Smooth muscle cell (in vitro differentiated cells): ENCODE data around the gene C12orf57. TPM values are rescaled to one million over a fixed set of nuclear protein-coding genes. Genes with fewer than 3 reads are reported as not detected.

ENCODE experiments used
- DNase-seq: peaks from one replicate; lab custom pipeline; 2025; ENCODE audit not compliant: unreplicated experiment; lab: John Stamatoyannopoulos, UW
- H2AFZ ChIP-seq: fragments of 200-600 bp; sonication (generic); 2 replicates; pipeline ENCODE4 v1.6.0; 2016; ENCODE audit warnings: antibody characterized with exemption, low read depth, mild to moderate bottlenecking
- H3F3A ChIP-seq: fragments of 200-600 bp; sonication (generic); 2 replicates; pipeline ENCODE4 v1.6.0; 2017; ENCODE audit warnings: antibody characterized with exemption, low read depth
- H3K27ac ChIP-seq: fragments of 200-600 bp; sonication (generic); 2 replicates; pipeline ENCODE4 v1.5.1; 2016; ENCODE audit warnings: low read depth, mild to moderate bottlenecking
- H3K27me3 ChIP-seq: fragments of 200-600 bp; sonication (generic); 2 replicates; pipeline ENCODE4 v1.6.1; 2016; ENCODE audit warnings: low read depth, mild to moderate bottlenecking
- H3K36me3 ChIP-seq: fragments of 200-600 bp; sonication (generic); 2 replicates; pipeline ENCODE4 v1.5.1; 2016; ENCODE audit warnings: low read depth
- H3K4me1 ChIP-seq: fragments of 200-600 bp; sonication (generic); 2 replicates; pipeline ENCODE4 v1.5.1; 2016; ENCODE audit warnings: low read depth
- H3K4me2 ChIP-seq: fragments of 200-600 bp; sonication (generic); 2 replicates; pipeline ENCODE4 v1.6.0; 2016; ENCODE audit warnings: mild to moderate bottlenecking
- H3K4me3 ChIP-seq: fragments of 200-600 bp; sonication (generic); 2 replicates; pipeline ENCODE4 v1.5.1; 2016; ENCODE audit warnings: mild to moderate bottlenecking
- H3K79me2 ChIP-seq: fragments of 200-600 bp; sonication (generic); 2 replicates; pipeline ENCODE4 v1.6.0; 2016; ENCODE audit warnings: low read depth, mild to moderate bottlenecking
- H3K9ac ChIP-seq: fragments of 200-600 bp; sonication (generic); 2 replicates; pipeline ENCODE4 v1.6.0; 2016; ENCODE audit warnings: low read depth
- H3K9me3 ChIP-seq: fragments of 200-600 bp; sonication (generic); replicated peaks from 2 replicates; pipeline ENCODE4 v1.5.1; 2016; ENCODE audit warnings: low read depth
- H4K20me1 ChIP-seq: fragments of 200-600 bp; sonication (generic); 2 replicates; pipeline ENCODE4 v1.6.0; 2016; ENCODE audit warnings: low read depth
- WGBS: methylation state at CpG from one replicate; pipeline ENCODE4 v1.1.7; 2016; ENCODE audit warnings: low lambda C conversion rate; 5-methylcytosine and 5-hydroxymethylcytosine counted together
- polyA plus RNA-seq: library from polyadenylated mRNA; unstranded; fragments of >200 nt; fragmentation: Nextera tagmentation; extraction: Ambion mirVana; gene quantifications from 2 replicates; pipeline ENCODE4 v1.2.1, GENCODE V29; 2016
- total RNA-seq: library from RNA; depleted of rRNA; stranded (reverse); fragments of >200 nt; gene quantifications from 2 replicates; pipeline ENCODE4 v1.2.3, GENCODE V29; 2014
- TF ChIP-seq, protein P1 (sequence below): fragments of 200-600 bp; sonication (generic); IDR thresholded peaks from 2 replicates; pipeline ENCODE4 v1.5.1; 2017; ENCODE audit warnings: borderline replicate concordance, mild to moderate bottlenecking, antibody characterized with exemption; ENCODE audit not compliant: insufficient read depth, poor library complexity, severe bottlenecking

The C12orf57 gene
- total and polyA plus RNA-seq, 2 experiments from 2014 or later = 397 to 494 TPM

DNA sequence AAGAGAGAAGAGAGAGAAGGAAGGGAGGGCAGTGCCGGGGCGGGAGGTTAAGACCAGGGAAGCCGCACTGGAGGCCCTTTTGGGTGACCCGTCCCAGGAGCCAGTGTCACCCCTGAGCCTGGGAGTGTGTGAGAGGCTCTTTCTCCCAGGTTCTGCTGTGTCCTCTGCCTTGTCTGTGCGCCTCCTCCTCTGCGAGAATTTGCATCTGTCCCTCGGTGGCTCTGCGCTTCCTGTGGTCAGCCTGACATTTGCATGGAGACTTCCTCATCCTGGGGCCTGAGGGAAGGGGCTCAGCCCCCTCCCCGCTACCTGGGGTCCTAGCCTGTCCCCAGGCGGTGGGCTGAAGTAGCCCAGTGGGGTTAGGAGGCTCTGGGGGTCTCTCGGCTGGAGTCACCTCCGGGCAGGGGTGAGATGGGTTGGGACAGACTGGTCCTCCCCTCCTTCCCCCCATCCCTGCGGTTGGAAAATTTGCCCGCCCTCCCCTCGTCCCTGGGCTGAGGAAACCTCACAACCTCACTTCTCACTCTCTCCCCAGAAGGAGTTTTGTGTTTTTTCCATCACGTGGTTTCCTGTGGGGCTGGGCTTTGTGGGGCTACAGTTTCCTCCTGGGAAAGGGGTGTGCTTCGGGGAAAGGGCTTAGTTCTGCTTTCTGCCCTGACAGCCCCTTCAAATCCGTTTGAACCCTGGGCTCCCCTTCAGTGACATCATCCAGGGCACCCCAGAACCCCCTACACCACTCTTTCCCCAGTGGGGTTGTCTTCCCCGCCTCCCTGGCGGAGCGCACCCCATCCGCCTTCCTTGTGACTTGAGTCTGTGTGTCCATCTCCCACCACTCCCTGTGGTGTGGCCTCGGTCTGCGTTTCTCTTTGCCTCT is 9.9 kb downstream of the C12orf57 start:
- no peak overlapping the region for H3K4me3 ChIP-seq
- H3F3A ChIP-seq = no peaks in the 10 kb centered on the region
- DNase-seq = no peak
- no peaks in the 10 kb centered on the region for H4K20me1 ChIP-seq
- no peak overlapping the region for H2AFZ ChIP-seq
- no peaks in the 10 kb centered on the region for H3K36me3 ChIP-seq
- no peaks in the 10 kb centered on the region for H3K9me3 ChIP-seq
- H3K27me3 ChIP-seq = no peaks in the 10 kb centered on the region
- no peak overlapping the region for H3K27ac ChIP-seq
- WGBS = 65% methylated on average over 22 of the region's 24 CpGs
- no peaks in the 10 kb centered on the region for H3K4me1 ChIP-seq
- TF ChIP-seq, protein P1, sequence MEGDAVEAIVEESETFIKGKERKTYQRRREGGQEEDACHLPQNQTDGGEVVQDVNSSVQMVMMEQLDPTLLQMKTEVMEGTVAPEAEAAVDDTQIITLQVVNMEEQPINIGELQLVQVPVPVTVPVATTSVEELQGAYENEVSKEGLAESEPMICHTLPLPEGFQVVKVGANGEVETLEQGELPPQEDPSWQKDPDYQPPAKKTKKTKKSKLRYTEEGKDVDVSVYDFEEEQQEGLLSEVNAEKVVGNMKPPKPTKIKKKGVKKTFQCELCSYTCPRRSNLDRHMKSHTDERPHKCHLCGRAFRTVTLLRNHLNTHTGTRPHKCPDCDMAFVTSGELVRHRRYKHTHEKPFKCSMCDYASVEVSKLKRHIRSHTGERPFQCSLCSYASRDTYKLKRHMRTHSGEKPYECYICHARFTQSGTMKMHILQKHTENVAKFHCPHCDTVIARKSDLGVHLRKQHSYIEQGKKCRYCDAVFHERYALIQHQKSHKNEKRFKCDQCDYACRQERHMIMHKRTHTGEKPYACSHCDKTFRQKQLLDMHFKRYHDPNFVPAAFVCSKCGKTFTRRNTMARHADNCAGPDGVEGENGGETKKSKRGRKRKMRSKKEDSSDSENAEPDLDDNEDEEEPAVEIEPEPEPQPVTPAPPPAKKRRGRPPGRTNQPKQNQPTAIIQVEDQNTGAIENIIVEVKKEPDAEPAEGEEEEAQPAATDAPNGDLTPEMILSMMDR = no peak
- peak overlapping the region; percentile 48 for H3K4me2 ChIP-seq
- H3K79me2 ChIP-seq = no peaks in the 10 kb centered on the region
- no peak overlapping the region for H3K9ac ChIP-seq

DNA sequence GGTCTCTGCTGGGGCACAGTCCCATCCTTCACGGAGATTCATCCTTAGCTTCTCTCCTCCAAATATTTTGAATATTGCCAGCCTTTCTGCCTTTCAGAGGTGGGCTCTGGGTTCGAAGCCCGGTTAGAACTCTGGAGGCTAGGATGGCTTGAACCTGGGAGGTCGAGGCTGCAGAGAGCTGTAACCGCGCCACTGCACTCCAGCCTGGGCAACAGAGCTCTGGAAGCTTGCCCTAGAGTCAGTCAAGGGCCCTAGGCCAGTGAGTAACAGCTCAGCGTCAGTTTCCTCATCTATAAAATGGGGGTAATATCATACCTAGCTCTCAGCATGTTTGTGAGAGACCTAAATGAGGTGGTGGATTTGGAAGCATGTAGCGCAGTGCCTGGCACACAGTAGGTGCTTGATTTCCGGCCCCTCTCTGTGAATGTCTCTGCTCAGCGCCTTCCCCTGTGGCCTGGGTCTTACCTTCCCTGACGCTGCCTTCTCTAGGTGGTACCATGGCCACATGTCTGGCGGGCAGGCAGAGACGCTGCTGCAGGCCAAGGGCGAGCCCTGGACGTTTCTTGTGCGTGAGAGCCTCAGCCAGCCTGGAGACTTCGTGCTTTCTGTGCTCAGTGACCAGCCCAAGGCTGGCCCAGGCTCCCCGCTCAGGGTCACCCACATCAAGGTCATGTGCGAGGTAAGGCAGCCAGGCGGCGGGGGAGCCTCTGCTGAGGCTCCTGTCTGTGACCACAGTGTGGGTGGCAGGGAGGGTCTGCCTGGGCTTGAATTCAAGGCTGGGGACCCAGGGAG is 10.7 kb downstream of the C12orf57 start:
- H3K9me3 ChIP-seq = no peaks in the 10 kb centered on the region
- H3K4me2 ChIP-seq = peak overlapping the region; percentile 48
- H2AFZ ChIP-seq = no peak overlapping the region

DNA sequence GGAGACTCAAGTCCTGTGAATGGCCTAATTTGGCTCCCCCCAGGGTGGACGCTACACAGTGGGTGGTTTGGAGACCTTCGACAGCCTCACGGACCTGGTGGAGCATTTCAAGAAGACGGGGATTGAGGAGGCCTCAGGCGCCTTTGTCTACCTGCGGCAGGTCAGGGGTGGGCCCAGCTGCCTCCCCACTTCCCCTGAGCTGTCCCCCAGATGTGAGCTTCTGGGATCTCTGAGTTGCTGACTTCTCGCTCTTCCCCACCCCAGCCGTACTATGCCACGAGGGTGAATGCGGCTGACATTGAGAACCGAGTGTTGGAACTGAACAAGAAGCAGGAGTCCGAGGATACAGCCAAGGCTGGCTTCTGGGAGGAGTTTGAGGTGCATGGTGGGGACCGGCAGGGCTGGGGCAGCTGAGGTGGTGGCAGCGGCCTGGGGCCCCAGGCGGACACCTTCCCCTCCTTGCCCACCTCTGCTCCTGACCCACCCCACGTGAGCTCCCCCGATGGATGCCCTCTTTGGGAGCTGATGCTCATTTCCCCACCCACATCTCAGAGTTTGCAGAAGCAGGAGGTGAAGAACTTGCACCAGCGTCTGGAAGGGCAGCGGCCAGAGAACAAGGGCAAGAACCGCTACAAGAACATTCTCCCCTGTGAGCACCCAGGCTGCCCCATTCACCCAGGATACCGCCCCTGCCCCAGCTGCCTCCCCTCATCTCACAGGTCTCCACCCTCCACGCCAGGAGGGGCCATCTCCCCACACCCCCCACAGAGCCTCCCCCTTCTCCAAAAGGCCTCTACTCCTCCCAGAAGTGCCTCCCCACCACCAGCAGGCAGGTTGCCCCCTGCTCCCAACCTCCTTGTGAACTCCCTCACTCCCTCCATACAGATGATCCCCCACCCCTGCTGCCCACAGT is 11.5 kb downstream of the C12orf57 start:
- no peak overlapping the region for H3K4me2 ChIP-seq
- no peaks in the 10 kb centered on the region for H3F3A ChIP-seq
- H3K9ac ChIP-seq = no peak overlapping the region
- no peaks in the 10 kb centered on the region for H4K20me1 ChIP-seq
- no peaks in the 10 kb centered on the region for H3K79me2 ChIP-seq
- no peaks in the 10 kb centered on the region for H3K9me3 ChIP-seq
- WGBS = 94% methylated on average over 16 of the region's 22 CpGs
- H3K4me3 ChIP-seq = no peak overlapping the region
- DNase-seq = no peak
- no peak overlapping the region for H2AFZ ChIP-seq
- no peaks in the 10 kb centered on the region for H3K36me3 ChIP-seq
- TF ChIP-seq, protein P1 = no peak
- H3K27ac ChIP-seq = no peak overlapping the region
- H3K4me1 ChIP-seq = no peaks in the 10 kb centered on the region
- no peaks in the 10 kb centered on the region for H3K27me3 ChIP-seq

More for the DNA sequence above, 10.7 kb downstream of the C12orf57 start:
- Histone ChIP-seq H4K20me1 (no peaks in the 10 kb centered on the region), H3K27me3 (no peaks in the 10 kb centered on the region), H3K27ac (no peak overlapping the region), H3K4me3 (no peak overlapping the region), H3K79me2 (no peaks in the 10 kb centered on the region), H3K9ac (no peak overlapping the region), H3K36me3 (no peaks in the 10 kb centered on the region), H3K4me1 (no peaks in the 10 kb centered on the region), H3F3A (no peaks in the 10 kb centered on the region)
- TF ChIP-seq, protein P1 = no peak
- no peak for DNase-seq
- 93% methylated on average over 21 of the region's 21 CpGs for WGBS
